Astrocyte (in vitro differentiated cells and primary cell): ENCODE results near the gene ING4. TPM values are rescaled to one million over a fixed set of nuclear protein-coding genes. Genes with fewer than 3 reads are reported as not detected.

Experiments
- DNase-seq: peaks from one replicate; pipeline ENCODE4 v3.0.0-alpha.2; 2010; ENCODE audit warnings: low read depth
- FAIRE-seq: peaks from 2 replicates; lab custom pipeline; 2011; peaks lifted over from hg19 to GRCh38; lab: Jason Lieb, UNC
- H2AFZ ChIP-seq: 2 replicates; pipeline ENCODE4 v1.6.0; 2012; ENCODE audit warnings: low read depth, low read length, inconsistent platforms
- H3K27ac ChIP-seq: 2 replicates; pipeline ENCODE4 v1.5.1; 2011; ENCODE audit warnings: low read depth, low read length, inconsistent platforms
- H3K27me3 ChIP-seq: 2 replicates; pipeline ENCODE4 v1.6.0; 2011; ENCODE audit warnings: low read length, inconsistent platforms; ENCODE audit not compliant: insufficient read depth
- H3K36me3 ChIP-seq: 2 replicates; pipeline ENCODE4 v1.5.1; 2011; ENCODE audit warnings: low read length, inconsistent platforms; ENCODE audit not compliant: insufficient read depth
- H3K4me1 ChIP-seq: 2 replicates; pipeline ENCODE4 v1.5.1; 2011; ENCODE audit warnings: low read length, inconsistent platforms; ENCODE audit not compliant: insufficient read depth
- H3K4me2 ChIP-seq: 2 replicates; pipeline ENCODE4 v1.6.0; 2012; ENCODE audit warnings: low read length, inconsistent platforms
- H3K4me3 ChIP-seq: 2 replicates; pipeline ENCODE4 v1.5.1; 2011; ENCODE audit warnings: low read depth, mild to moderate bottlenecking, low read length, inconsistent platforms; ENCODE audit not compliant: insufficient read depth
- H3K79me2 ChIP-seq: 2 replicates; pipeline ENCODE4 v1.6.0; 2012; ENCODE audit warnings: mild to moderate bottlenecking, low read length, inconsistent platforms; ENCODE audit not compliant: insufficient read depth
- H3K9ac ChIP-seq: 2 replicates; pipeline ENCODE4 v1.6.0; 2012; ENCODE audit warnings: mild to moderate bottlenecking, low read length, inconsistent platforms
- H3K9me3 ChIP-seq: 2 replicates; pipeline ENCODE4 v1.5.1; 2012; ENCODE audit warnings: low read depth, mild to moderate bottlenecking, low read length, inconsistent platforms; ENCODE audit not compliant: insufficient read depth
- H4K20me1 ChIP-seq: 2 replicates; pipeline ENCODE4 v1.6.0; 2012; ENCODE audit warnings: low read length, inconsistent platforms; ENCODE audit not compliant: insufficient read depth
- H3K27ac Mint-ChIP-seq: one replicate; pipeline ENCODE4 v1.8.0; 2021; ENCODE audit warnings: mild to moderate bottlenecking, mixed read lengths; ENCODE audit not compliant: unreplicated experiment
- H3K27me3 Mint-ChIP-seq: one replicate; pipeline ENCODE4 v1.8.0; 2021; ENCODE audit warnings: low read depth, mixed read lengths; ENCODE audit not compliant: unreplicated experiment
- H3K36me3 Mint-ChIP-seq: one replicate; pipeline ENCODE4 v1.8.0; 2021; ENCODE audit warnings: low read depth, mixed read lengths; ENCODE audit not compliant: unreplicated experiment
- H3K4me1 Mint-ChIP-seq: one replicate; pipeline ENCODE4 v1.8.0; 2021; ENCODE audit warnings: low read depth, mixed read lengths; ENCODE audit not compliant: unreplicated experiment
- H3K4me3 Mint-ChIP-seq: one replicate; pipeline ENCODE4 v1.8.0; 2021; ENCODE audit warnings: mild to moderate bottlenecking, moderate library complexity, mixed read lengths; ENCODE audit not compliant: unreplicated experiment
- H3K9me3 Mint-ChIP-seq: one replicate; pipeline ENCODE4 v1.8.0; 2021; ENCODE audit warnings: mild to moderate bottlenecking, mixed read lengths; ENCODE audit not compliant: unreplicated experiment
- CTCF ChIP-seq: IDR thresholded peaks from 2 replicates; pipeline ENCODE4 v1.5.1; 2011; ENCODE audit warnings: low read depth, mild to moderate bottlenecking, inconsistent platforms, low read length, moderate library complexity; ENCODE audit not compliant: insufficient read depth
- EZH2 ChIP-seq: IDR thresholded peaks from 2 replicates; pipeline ENCODE4 v1.6.1; 2012; ENCODE audit warnings: mild to moderate bottlenecking, low read length, inconsistent platforms; ENCODE audit not compliant: insufficient read depth
- total RNA-seq: library from RNA; stranded (reverse); gene quantifications from 2 replicates; pipeline ENCODE4 v1.2.1, GENCODE V29; 2021

The ING4 gene
- total RNA-seq, 1 donor from 2014 or later: 30.9 TPM

DNA sequence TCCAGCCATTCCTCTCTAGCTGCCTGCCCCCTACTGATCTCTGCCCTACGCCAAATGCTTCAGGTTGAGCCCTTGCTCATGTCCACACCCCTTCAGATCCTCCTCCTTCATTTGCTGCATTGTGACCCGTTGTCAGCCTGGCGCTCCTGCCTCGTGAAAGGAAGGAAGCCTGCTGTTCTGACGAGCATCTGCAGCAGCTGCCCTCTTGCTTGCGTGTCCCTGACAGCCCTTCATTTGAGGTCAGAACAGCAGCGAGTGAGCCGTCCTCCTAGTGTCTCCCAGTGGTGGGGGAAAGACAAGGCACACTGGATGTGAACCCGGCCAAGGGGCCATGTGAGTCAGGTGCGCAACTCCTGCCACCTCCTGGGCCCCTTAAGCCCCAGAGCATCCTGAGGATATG, 40.7 kb upstream of the ING4 start:
- H3K4me3 ChIP-seq: no peak overlapping the region
- H3K36me3 ChIP-seq: no peaks in the 10 kb centered on the region
- no peak overlapping the region for H3K9ac ChIP-seq
- Mint-ChIP-seq H3K4me3 (no peak overlapping the region), H3K27ac (no peak overlapping the region), H3K36me3 (no peaks in the 10 kb centered on the region), H3K4me1 (peaks cover 3% of the 10 kb centered on the region), H3K9me3 (peaks cover under 1% of the 10 kb centered on the region), H3K27me3 (peaks cover 34% of the 10 kb centered on the region)
- H3K4me2 ChIP-seq: no peak overlapping the region
- DNase-seq (no peak), FAIRE-seq (no peak)
- no peak overlapping the region for H2AFZ ChIP-seq
- H3K9me3 ChIP-seq: no peaks in the 10 kb centered on the region
- no peaks in the 10 kb centered on the region for H3K79me2 ChIP-seq
- H4K20me1 ChIP-seq: no peaks in the 10 kb centered on the region
- H3K4me1 ChIP-seq: peaks cover 5% of the 10 kb centered on the region
- H3K27me3 ChIP-seq: peaks cover 27% of the 10 kb centered on the region
- no peak overlapping the region for H3K27ac ChIP-seq
- TF ChIP-seq CTCF (no peak), EZH2 (no peak)

- no peak for FAIRE-seq
- TF ChIP-seq CTCF (no peak), EZH2 (no peak)
- Histone ChIP-seq H3K27ac (no peak overlapping the region), H3K9ac (peak overlapping the region; percentile 54), H3K4me2 (peak overlapping the region; percentile 86), H3K36me3 (no peaks in the 10 kb centered on the region), H3K4me3 (peak overlapping the region; percentile 43), H3K9me3 (no peaks in the 10 kb centered on the region), H3K27me3 (peaks cover 28% of the 10 kb centered on the region), H3K79me2 (no peaks in the 10 kb centered on the region), H3K4me1 (peaks cover 5% of the 10 kb centered on the region), H2AFZ (peak overlapping the region; percentile 70), H4K20me1 (no peaks in the 10 kb centered on the region)
- no peak for DNase-seq
- no peak overlapping the region for H3K27ac Mint-ChIP-seq
- peaks cover 36% of the 10 kb centered on the region for H3K27me3 Mint-ChIP-seq
- H3K4me1 Mint-ChIP-seq: peaks cover 14% of the 10 kb centered on the region
- peak overlapping the region; percentile 85 for H3K4me3 Mint-ChIP-seq
- H3K9me3 Mint-ChIP-seq: no peaks in the 10 kb centered on the region
- no peaks in the 10 kb centered on the region for H3K36me3 Mint-ChIP-seq
Measured at GRCh38 chr12:6701078-6701768, 38.3 kb upstream of the ING4 start.

DNA sequence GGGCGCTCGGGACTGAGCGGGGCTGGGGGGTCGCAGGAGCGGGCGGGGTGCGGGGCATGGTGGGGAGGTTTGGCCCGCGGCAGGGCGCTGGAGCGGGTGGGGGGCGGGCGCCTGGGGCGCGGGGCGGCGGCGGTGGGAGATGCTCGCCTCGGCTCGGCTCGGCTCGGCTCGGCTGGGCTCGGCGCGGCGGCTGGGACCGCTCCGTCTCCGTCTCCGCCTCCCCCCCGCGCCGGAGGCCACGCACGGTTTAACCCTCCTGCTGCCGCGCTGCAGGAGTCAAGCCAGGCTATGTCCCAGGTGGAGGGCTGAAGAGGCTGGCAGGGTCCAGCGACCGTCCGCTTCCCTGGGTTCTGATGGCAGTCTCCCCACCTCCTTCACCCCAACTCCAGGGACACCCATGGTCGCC, 37.7 kb upstream of the ING4 start, which contains the start of gene PIANP:
Gene PIANP, minus strand, starts transcription at position 170 of the 406 bp plus-strand sequence. CDS start 2,754 bp downstream, outside the sequence.
- H4K20me1 ChIP-seq: no peaks in the 10 kb centered on the region
- Mint-ChIP-seq H3K36me3 (no peaks in the 10 kb centered on the region), H3K27ac (peak within 1 kb of the TSS; percentile 70), H3K27me3 (peaks cover 37% of the 10 kb centered on the region), H3K4me1 (peaks cover 19% of the 10 kb centered on the region), H3K4me3 (peak within 1 kb of the TSS; percentile 85), H3K9me3 (no peaks in the 10 kb centered on the region)
- peaks cover 5% of the 10 kb centered on the region for H3K4me1 ChIP-seq
- no peaks in the 10 kb centered on the region for H3K79me2 ChIP-seq
- H3K27me3 ChIP-seq: peaks cover 28% of the 10 kb centered on the region
- no peak for FAIRE-seq
- H3K4me2 ChIP-seq: peak within 1 kb of the TSS; percentile 86
- no peak within 1 kb of the TSS for H3K27ac ChIP-seq
- H3K36me3 ChIP-seq: no peaks in the 10 kb centered on the region
- peak within 1 kb of the TSS; percentile 77 for H2AFZ ChIP-seq
- H3K9me3 ChIP-seq: no peaks in the 10 kb centered on the region
- peak within 1 kb of the TSS; percentile 67 for H3K9ac ChIP-seq
- peak within 1 kb of the TSS; percentile 57 for H3K4me3 ChIP-seq
- no peak for DNase-seq
- TF ChIP-seq CTCF: no peak
- TF ChIP-seq EZH2: no peak
